Measurements from ENCODE around the gene HS3ST3A1. TPM values are rescaled to one million over a fixed set of nuclear protein-coding genes. Genes with fewer than 3 reads are reported as not detected.

HS3ST3A1 gene
- total RNA-seq = 4.8 TPM

- peak; percentile 80 for ATAC-seq
These were observed at the start of gene HS3ST3A1 for GRCh38 chr17:13601776-13602551. HS3ST3A1 (minus strand) TSS chr17:13601929; CDS start chr17:13601129, 800 bp downstream.

- ATAC-seq = no peak
These were observed 48.5 kb upstream of the HS3ST3A1 start for GRCh38 chr17:13650096-13650675.

- no peak for ATAC-seq
These were observed 45.9 kb upstream of the HS3ST3A1 start for GRCh38 chr17:13647543-13648021.

- no peak for ATAC-seq
These were observed 45.3 kb upstream of the HS3ST3A1 start for GRCh38 chr17:13646969-13647542.

GRCh38 chr17:13646411-13646810 is 44.7 kb upstream of the HS3ST3A1 start:
- no peak for ATAC-seq

- ATAC-seq = no peak
These were observed 41.5 kb upstream of the HS3ST3A1 start for GRCh38 chr17:13643180-13643579.

GRCh38 chr17:13642188-13642587 is 40.5 kb upstream of the HS3ST3A1 start:
- ATAC-seq = no peak

- no peak for ATAC-seq
These were observed 38.8 kb upstream of the HS3ST3A1 start for GRCh38 chr17:13640551-13640950.

GRCh38 chr17:13638855-13639458 is 37.2 kb upstream of the HS3ST3A1 start:
- peak; percentile 79 for ATAC-seq

GRCh38 chr17:13636951-13637350 is 35.2 kb upstream of the HS3ST3A1 start:
- no peak for ATAC-seq

GRCh38 chr17:13635951-13636350 is 34.2 kb upstream of the HS3ST3A1 start:
- ATAC-seq = peak; percentile 48

- ATAC-seq = no peak
These were observed 32.3 kb upstream of the HS3ST3A1 start for GRCh38 chr17:13634021-13634420.

- ATAC-seq = peak; percentile 28
These were observed 29.8 kb upstream of the HS3ST3A1 start for GRCh38 chr17:13631529-13631928.

- ATAC-seq = peak; percentile 50
These were observed 25.0 kb upstream of the HS3ST3A1 start for GRCh38 chr17:13626703-13627102.

- ATAC-seq = no peak
These were observed 17.7 kb upstream of the HS3ST3A1 start for GRCh38 chr17:13619462-13619861.

- ATAC-seq = no peak
These were observed 14.3 kb upstream of the HS3ST3A1 start for GRCh38 chr17:13616031-13616430.

- ATAC-seq = no peak
These were observed 8.2 kb upstream of the HS3ST3A1 start for GRCh38 chr17:13609941-13610340.

- peak; percentile 34 for ATAC-seq
These were observed 380 bp downstream of the HS3ST3A1 start for GRCh38 chr17:13601322-13601775.

GRCh38 chr17:13600475-13601321 is 1.0 kb downstream of the HS3ST3A1 start:
- ATAC-seq = peak; percentile 18

- no peak for ATAC-seq
These were observed 1.9 kb downstream of the HS3ST3A1 start for GRCh38 chr17:13599864-13600263.

GRCh38 chr17:13599168-13599577 is 2.6 kb downstream of the HS3ST3A1 start:
- no peak for ATAC-seq
